GM12878 (cell line): ENCODE data around the gene GLMN. TPM values are rescaled to one million over a fixed set of nuclear protein-coding genes. Genes with fewer than 3 reads are reported as not detected.

Experiments used
- ATAC-seq: fragments of 200-7000 bp; cut with Tn5 transposase; 3 replicates; pipeline ENCODE4 v1.9.1; 2020; ENCODE audit warnings: mild to moderate bottlenecking, moderate library complexity
- BruUV-seq: library from RNA; stranded (reverse); fragments of 400-500 nt; replicated peaks from 2 replicates; lab custom pipeline; 2021; lab: Mats Ljungman, UMichigan
- CTCF ChIA-PET: fragments of 300-600 bp; sonication (Branson Sonifier 250); formaldehyde crosslinking; extraction: SDS; loops from one replicate; lab custom pipeline; 2021; ENCODE audit warnings: inconsistent platforms; lab: Yijun Ruan, JAX
- POLR2A ChIA-PET: fragments of 350-600 bp; formaldehyde crosslinking; extraction: SDS; loops from one replicate; lab custom pipeline; 2021; ENCODE audit warnings: inconsistent platforms; lab: Charles Lee
- RAD21 ChIA-PET: fragments of 300-600 bp; sonication (Branson Sonifier 250); formaldehyde crosslinking; loops from one replicate; lab custom pipeline; 2023; ENCODE audit warnings: antibody characterized with exemption; ENCODE audit not compliant: unreplicated experiment; lab: Charles Lee
- SMC1A ChIA-PET: fragments of 300-600 bp; sonication (Branson Sonifier 250); formaldehyde crosslinking; loops from one replicate; lab custom pipeline; 2023; ENCODE audit not compliant: unreplicated experiment, uncharacterized antibody; lab: Charles Lee
- DNase-seq: peaks from one replicate; pipeline ENCODE4 v3.0.0-alpha.2; 2011; ENCODE audit warnings: low read depth, low spot score
- FAIRE-seq: peaks from 3 replicates; lab custom pipeline; 2011; peaks lifted over from hg19 to GRCh38; lab: Jason Lieb, UNC
- H2AFZ ChIP-seq: 2 replicates; pipeline ENCODE4 v1.6.0; 2011; ENCODE audit warnings: low read depth, low read length, control low read depth; ENCODE audit not compliant: control insufficient read depth
- H3K27ac ChIP-seq: 2 replicates; pipeline ENCODE4 v1.5.1; 2011; ENCODE audit warnings: control low read depth; ENCODE audit not compliant: control insufficient read depth, insufficient read depth
- H3K27me3 ChIP-seq, 2 experiments: replicated peaks in 1 of 2; 2 replicates each; pipeline versions ENCODE4 v1.6.0 to v1.6.1; 2011; ENCODE audit warnings: low read length in 1 of 2; ENCODE audit not compliant: control insufficient read depth in 2 of 2, insufficient read depth in 2 of 2
- H3K36me3 ChIP-seq, 2 experiments: 2 replicates each; pipeline ENCODE4 v1.5.1; 2011; ENCODE audit warnings: low read length in 1 of 2; ENCODE audit not compliant: control insufficient read depth in 2 of 2, insufficient read depth in 2 of 2
- H3K4me1 ChIP-seq: 2 replicates; pipeline ENCODE4 v1.6.1; 2011; ENCODE audit warnings: mild to moderate bottlenecking, low read length, moderate library complexity, mixed read lengths; ENCODE audit not compliant: control insufficient read depth, insufficient read depth
- H3K4me2 ChIP-seq: 2 replicates; pipeline ENCODE4 v1.6.0; 2011; ENCODE audit warnings: control low read depth; ENCODE audit not compliant: control insufficient read depth, insufficient read depth
- H3K4me3 ChIP-seq: fragments of 200-600 bp; sonication (generic); 2 replicates; pipeline ENCODE4 v1.5.1; 2016
- H3K79me2 ChIP-seq: 2 replicates; pipeline ENCODE4 v1.6.0; 2011; ENCODE audit warnings: low read length; ENCODE audit not compliant: control insufficient read depth, insufficient read depth
- H3K9ac ChIP-seq: 2 replicates; pipeline ENCODE4 v1.8.0; 2011; ENCODE audit warnings: low read length, control low read depth, mixed read lengths; ENCODE audit not compliant: control insufficient read depth, insufficient read depth
- H3K9me3 ChIP-seq: replicated peaks from 3 replicates; pipeline ENCODE4 v1.5.1; 2011; ENCODE audit warnings: mild to moderate bottlenecking, low read length; ENCODE audit not compliant: control insufficient read depth, insufficient read depth
- H4K20me1 ChIP-seq: 2 replicates; pipeline ENCODE4 v1.6.0; 2011; ENCODE audit not compliant: control insufficient read depth, insufficient read depth
- CEBPB ChIP-seq, 2 experiments: fragments of 150-350 bp in 1 of 2; IDR thresholded peaks; 2 replicates each; pipeline ENCODE4 v1.6.1; 2012 to 2014; ENCODE audit warnings: low read depth in 2 of 2, low read length in 2 of 2, borderline replicate concordance in 1 of 2, inconsistent platforms in 1 of 2
- ESRRA ChIP-seq: IDR thresholded peaks from 2 replicates; pipeline ENCODE4 v1.6.1; 2012; ENCODE audit warnings: mild to moderate bottlenecking, low read length, improper control_type of control experiment
- GABPA ChIP-seq: IDR thresholded peaks from 2 replicates; pipeline ENCODE4 v1.6.1; 2014; ENCODE audit warnings: antibody characterized with exemption, low read depth, mild to moderate bottlenecking, inconsistent platforms
- MTA2 ChIP-seq: fragments of 450-650 bp; IDR thresholded peaks from 2 replicates; pipeline ENCODE4 v1.6.1; 2016; ENCODE audit warnings: low read depth, mild to moderate bottlenecking, moderate library complexity
- MTA3 ChIP-seq: IDR thresholded peaks from 2 replicates; pipeline ENCODE4 v1.6.1; 2012; ENCODE audit warnings: low read length, inconsistent platforms, borderline replicate concordance
- MXI1 ChIP-seq: fragments of 150-350 bp; IDR thresholded peaks from 2 replicates; pipeline ENCODE4 v1.6.1; 2011; ENCODE audit warnings: low read depth, mild to moderate bottlenecking, inconsistent platforms, low read length, improper control_type of control experiment
- NR2C2 ChIP-seq: IDR thresholded peaks from 2 replicates; pipeline ENCODE4 v1.6.1; 2011; ENCODE audit warnings: borderline replicate concordance, low read depth; ENCODE audit not compliant: control insufficient read depth, insufficient read length
- POLR2AphosphoS5 ChIP-seq: IDR thresholded peaks from 2 replicates; pipeline ENCODE4 v1.6.1; 2011; ENCODE audit warnings: mild to moderate bottlenecking, low read length, inconsistent platforms
- SP1 ChIP-seq: IDR thresholded peaks from one replicate; pipeline ENCODE4 v1.6.1; 2011; ENCODE audit warnings: low read depth, low read length
- WGBS: methylation state at CpG from one replicate; pipeline ENCODE4 v1.1.6; 2016; ENCODE audit warnings: low lambda C conversion rate; ENCODE audit not compliant: insufficient replicate concordance, insufficient coverage; ENCODE audit errors: missing lambda C conversion rate; 5-methylcytosine and 5-hydroxymethylcytosine counted together
- in situ Hi-C: fragments of 300-500 bp; cut with MboI; formaldehyde crosslinking; loops from 9 replicates; pipeline ENCODE4 v1.14.3; 2018; ENCODE audit warnings: mixed read lengths
- intact Hi-C: fragments of 100-400 bp; cut with micrococcal nuclease; formaldehyde crosslinking; loops from one replicate; pipeline ENCODE4 v1.14.2; 2022; ENCODE audit not compliant: unreplicated experiment
- polyA plus RNA-seq, 11 experiments: library from polyadenylated mRNA; depleted of rRNA in 4 of 11; unstranded in 6 of 11; stranded (reverse) in 5 of 11; fragments of >200 nt; fragmentation: Nextera tagmentation in 4 of 11; fragmentation: Illumina TruSeq in 1 of 11; extraction: Ambion mirVana in 4 of 11; extraction: Trizol in 1 of 11; gene quantifications; 1 replicate in 1 of 11; 2 replicates in 10 of 11; pipeline versions ENCODE4 v1.2.1 to v1.2.3, GENCODE V29; 2011 to 2016; ENCODE audit warnings: inconsistent platforms in 2 of 11, missing spikeins in 2 of 11, low read depth in 1 of 11
- total RNA-seq, 4 experiments: library from RNA; depleted of rRNA in 3 of 4; stranded (reverse); fragments of >200 nt in 3 of 4; fragmentation: Illumina TruSeq in 1 of 4; extraction: Trizol in 1 of 4; gene quantifications; 2 replicates each; pipeline versions ENCODE4 v1.2.1 to v1.2.3, GENCODE V29; 2013 to 2021
- TF ChIP-seq, protein P1 (sequence below): fragments of 450-650 bp; formaldehyde crosslinking; IDR thresholded peaks from 2 replicates; pipeline ENCODE4 v1.5.0; 2022; ENCODE audit warnings: mild to moderate bottlenecking, missing genetic modification characterization
- TF ChIP-seq, protein P2 (sequence below): IDR thresholded peaks from 2 replicates; pipeline ENCODE4 v1.6.1; 2011; ENCODE audit warnings: borderline replicate concordance, low read depth, mild to moderate bottlenecking, moderate library complexity, low read length; ENCODE audit not compliant: insufficient read depth, poor library complexity, severe bottlenecking
- TF ChIP-seq, protein P3 (sequence below): IDR thresholded peaks from 2 replicates; pipeline ENCODE4 v1.6.1; 2012; ENCODE audit warnings: mild to moderate bottlenecking, low read depth, low read length

The GLMN gene
- total and polyA plus RNA-seq, 10 of the 15 experiments (the other 5 are each of a cell fraction or from before 2014, with no cell fraction given) = 11.5 to 33.7 (median 16.7) TPM

DNA sequence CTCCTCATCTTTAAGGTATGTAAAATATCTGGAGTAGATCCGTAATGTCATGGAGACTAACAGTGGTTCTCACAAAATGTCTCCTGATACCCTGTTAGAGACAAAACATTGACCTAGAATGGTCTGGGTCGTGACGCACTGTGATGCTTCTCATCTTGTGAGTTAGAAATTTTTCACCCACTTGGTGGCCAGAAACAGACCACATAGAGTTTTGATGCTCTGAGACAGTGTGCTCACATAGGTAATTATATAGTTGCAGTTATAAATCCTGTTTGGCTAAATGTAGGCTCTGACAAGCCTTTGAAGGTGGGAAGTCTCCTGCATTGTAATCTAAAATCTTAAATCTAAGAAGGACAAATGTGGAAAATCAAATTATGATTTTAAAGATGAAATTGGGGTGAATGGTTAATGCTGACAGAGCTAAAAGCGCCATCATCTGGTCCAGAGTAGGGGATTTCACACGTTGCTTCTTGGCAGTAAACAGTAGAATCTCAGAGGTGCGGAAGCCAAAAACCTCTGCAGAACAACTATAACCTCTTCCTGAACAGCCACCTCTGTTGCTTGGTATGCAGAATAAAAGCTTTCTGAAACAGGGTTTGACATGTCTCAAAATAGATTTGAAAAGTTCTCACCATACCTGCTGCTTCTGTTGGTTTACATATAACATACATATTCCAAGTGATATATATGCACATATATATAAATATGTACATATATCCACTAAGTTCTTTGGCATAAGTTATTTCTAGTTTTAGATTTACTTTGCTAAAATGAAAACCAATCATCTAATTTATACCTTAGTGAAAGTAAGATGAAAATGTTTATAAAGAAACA is 17.2 kb upstream of the GLMN start (continued):
- TF ChIP-seq SP1 (no peak), MTA2 (no peak), GABPA (no peak), MXI1 (no peak), NR2C2 (no peak), MTA3 (no peak)

DNA sequence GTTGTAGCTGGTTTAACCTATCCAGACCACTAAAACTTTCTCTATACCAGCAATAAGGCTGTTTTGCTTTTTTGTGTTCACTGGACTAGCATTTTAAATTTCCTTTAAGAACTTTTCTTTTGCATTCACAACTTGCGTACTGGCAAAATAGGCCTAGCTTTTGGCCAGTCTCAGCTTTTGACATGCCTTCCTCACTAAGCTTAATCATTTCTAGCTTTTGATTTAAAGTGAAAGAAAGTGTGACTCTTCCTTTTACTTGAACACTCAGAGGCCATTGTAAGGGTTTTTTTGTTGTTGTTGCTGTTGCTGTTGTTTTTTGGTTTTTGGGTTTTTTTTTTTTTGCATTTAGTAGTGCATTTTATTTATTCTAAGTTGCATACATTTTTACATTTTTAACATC is 15.2 kb upstream of the GLMN start:
- no peaks in the 10 kb centered on the region for H4K20me1 ChIP-seq
- no peak for DNase-seq
- H3K79me2 ChIP-seq = no peaks in the 10 kb centered on the region
- no peak overlapping the region for H3K4me2 ChIP-seq
- H3K9ac ChIP-seq = no peak overlapping the region
- H2AFZ ChIP-seq = no peak overlapping the region
- ChIA-PET SMC1A (interaction anchor here (0.8 to 1.7 kb wide), 12 partner anchors 12 to 308 kb away, joined by 3 to 7 read pairs (median 4); no protein-coding TSS in a partner anchor), RAD21 (interaction anchor here (1.0 to 1.2 kb wide), 4 partner anchors 283 to 310 kb away, joined by 3 to 5 read pairs (median 4); no protein-coding TSS in a partner anchor), CTCF (interaction anchor here (0.6 to 2.8 kb wide), 9 partner anchors 10 to 504 kb away, joined by 3 to 11 read pairs (median 4); no protein-coding TSS in a partner anchor), POLR2A (interaction anchor here (0.6 to 1.2 kb wide), 4 partner anchors 12 to 241 kb away, joined by 3 to 5 read pairs (median 3); no protein-coding TSS in a partner anchor)
- BruUV-seq = no TSS peak
- H3K9me3 ChIP-seq = no peaks in the 10 kb centered on the region
- in situ Hi-C loops = loop anchor here (5.0 kb wide), 1 partner anchor 288 kb away; no protein-coding TSS in a partner anchor
- no peaks in the 10 kb centered on the region for H3K27me3 ChIP-seq
- H3K4me3 ChIP-seq = no peak overlapping the region
- no peak for FAIRE-seq
- H3K4me1 ChIP-seq = no peaks in the 10 kb centered on the region
- H3K36me3 ChIP-seq = no peaks in the 10 kb centered on the region; a peak in 1 of 4 replicates
- ATAC-seq = no peak
- WGBS = 75% methylated on average over 1 of the region's 1 CpG
- intact Hi-C loops = loop anchor here (5.0 to 10.0 kb wide), 3 partner anchors 148 to 501 kb away; no protein-coding TSS in a partner anchor
- H3K27ac ChIP-seq = no peak overlapping the region
- TF ChIP-seq CEBPB (IDR thresholded peaks at IDR 0.05; ENCODE audit: borderline replicate concordance in 1 of 2, low read depth in 2 of 2, low read length in 2 of 2) (no peak), POLR2AphosphoS5 (no peak), ESRRA (no peak)
- TF ChIP-seq, protein P1, sequence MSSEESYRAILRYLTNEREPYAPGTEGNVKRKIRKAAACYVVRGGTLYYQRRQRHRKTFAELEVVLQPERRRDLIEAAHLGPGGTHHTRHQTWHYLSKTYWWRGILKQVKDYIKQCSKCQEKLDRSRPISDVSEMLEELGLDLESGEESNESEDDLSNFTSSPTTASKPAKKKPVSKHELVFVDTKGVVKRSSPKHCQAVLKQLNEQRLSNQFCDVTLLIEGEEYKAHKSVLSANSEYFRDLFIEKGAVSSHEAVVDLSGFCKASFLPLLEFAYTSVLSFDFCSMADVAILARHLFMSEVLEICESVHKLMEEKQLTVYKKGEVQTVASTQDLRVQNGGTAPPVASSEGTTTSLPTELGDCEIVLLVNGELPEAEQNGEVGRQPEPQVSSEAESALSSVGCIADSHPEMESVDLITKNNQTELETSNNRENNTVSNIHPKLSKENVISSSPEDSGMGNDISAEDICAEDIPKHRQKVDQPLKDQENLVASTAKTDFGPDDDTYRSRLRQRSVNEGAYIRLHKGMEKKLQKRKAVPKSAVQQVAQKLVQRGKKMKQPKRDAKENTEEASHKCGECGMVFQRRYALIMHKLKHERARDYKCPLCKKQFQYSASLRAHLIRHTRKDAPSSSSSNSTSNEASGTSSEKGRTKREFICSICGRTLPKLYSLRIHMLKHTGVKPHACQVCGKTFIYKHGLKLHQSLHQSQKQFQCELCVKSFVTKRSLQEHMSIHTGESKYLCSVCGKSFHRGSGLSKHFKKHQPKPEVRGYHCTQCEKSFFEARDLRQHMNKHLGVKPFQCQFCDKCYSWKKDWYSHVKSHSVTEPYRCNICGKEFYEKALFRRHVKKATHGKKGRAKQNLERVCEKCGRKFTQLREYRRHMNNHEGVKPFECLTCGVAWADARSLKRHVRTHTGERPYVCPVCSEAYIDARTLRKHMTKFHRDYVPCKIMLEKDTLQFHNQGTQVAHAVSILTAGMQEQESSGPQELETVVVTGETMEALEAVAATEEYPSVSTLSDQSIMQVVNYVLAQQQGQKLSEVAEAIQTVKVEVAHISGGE (CRISPR knock-in tag) = no peak
- TF ChIP-seq, protein P2, sequence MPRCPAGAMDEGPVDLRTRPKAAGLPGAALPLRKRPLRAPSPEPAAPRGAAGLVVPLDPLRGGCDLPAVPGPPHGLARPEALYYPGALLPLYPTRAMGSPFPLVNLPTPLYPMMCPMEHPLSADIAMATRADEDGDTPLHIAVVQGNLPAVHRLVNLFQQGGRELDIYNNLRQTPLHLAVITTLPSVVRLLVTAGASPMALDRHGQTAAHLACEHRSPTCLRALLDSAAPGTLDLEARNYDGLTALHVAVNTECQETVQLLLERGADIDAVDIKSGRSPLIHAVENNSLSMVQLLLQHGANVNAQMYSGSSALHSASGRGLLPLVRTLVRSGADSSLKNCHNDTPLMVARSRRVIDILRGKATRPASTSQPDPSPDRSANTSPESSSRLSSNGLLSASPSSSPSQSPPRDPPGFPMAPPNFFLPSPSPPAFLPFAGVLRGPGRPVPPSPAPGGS = no peak
- TF ChIP-seq, protein P3, sequence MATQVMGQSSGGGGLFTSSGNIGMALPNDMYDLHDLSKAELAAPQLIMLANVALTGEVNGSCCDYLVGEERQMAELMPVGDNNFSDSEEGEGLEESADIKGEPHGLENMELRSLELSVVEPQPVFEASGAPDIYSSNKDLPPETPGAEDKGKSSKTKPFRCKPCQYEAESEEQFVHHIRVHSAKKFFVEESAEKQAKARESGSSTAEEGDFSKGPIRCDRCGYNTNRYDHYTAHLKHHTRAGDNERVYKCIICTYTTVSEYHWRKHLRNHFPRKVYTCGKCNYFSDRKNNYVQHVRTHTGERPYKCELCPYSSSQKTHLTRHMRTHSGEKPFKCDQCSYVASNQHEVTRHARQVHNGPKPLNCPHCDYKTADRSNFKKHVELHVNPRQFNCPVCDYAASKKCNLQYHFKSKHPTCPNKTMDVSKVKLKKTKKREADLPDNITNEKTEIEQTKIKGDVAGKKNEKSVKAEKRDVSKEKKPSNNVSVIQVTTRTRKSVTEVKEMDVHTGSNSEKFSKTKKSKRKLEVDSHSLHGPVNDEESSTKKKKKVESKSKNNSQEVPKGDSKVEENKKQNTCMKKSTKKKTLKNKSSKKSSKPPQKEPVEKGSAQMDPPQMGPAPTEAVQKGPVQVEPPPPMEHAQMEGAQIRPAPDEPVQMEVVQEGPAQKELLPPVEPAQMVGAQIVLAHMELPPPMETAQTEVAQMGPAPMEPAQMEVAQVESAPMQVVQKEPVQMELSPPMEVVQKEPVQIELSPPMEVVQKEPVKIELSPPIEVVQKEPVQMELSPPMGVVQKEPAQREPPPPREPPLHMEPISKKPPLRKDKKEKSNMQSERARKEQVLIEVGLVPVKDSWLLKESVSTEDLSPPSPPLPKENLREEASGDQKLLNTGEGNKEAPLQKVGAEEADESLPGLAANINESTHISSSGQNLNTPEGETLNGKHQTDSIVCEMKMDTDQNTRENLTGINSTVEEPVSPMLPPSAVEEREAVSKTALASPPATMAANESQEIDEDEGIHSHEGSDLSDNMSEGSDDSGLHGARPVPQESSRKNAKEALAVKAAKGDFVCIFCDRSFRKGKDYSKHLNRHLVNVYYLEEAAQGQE = no peak
